Fibroblast of lung (primary cell): Measurements from ENCODE around the gene RNF224.

ENCODE experiments used
- CTCF ChIP-seq, 2 donors: IDR thresholded peaks in 1 of 2; conservative IDR thresholded peaks in 1 of 2; 1 replicate in 1 of 2; 2 replicates in 1 of 2; pipeline ENCODE4 v1.5.1; 2011 to 2012; ENCODE audit warnings: low read length in 2 of 2, control low read depth in 1 of 2, inconsistent platforms in 1 of 2, low read depth in 1 of 2, mild to moderate bottlenecking in 1 of 2
- EZH2 ChIP-seq: IDR thresholded peaks from 2 replicates; pipeline ENCODE4 v1.5.1; 2012; ENCODE audit warnings: low read length, control low read depth, mild to moderate bottlenecking; ENCODE audit errors: missing control alignments

DNA sequence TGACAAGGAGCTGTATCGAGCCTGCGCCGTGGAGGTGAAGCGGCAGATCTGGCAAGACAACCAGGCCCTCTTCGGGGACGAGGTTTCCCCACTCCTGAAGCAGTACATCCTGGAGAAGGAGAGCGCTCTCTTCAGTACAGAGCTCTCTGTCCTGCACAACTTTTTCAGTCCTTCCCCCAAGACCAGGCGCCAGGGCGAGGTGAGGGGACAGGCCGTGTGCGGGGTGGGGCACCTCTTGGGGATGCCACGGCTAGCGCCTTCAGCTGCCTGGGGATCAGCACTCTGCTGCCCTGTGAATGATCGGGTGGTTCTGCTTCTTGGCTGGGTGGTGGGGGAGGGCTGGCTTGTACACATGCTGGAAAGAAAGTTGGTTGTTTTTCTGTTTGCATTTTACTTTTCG is 29.6 kb downstream of the RNF224 start:
- TF ChIP-seq CTCF (conservative IDR thresholded peaks at IDR 0.05 in 1 of 2, IDR thresholded peaks at IDR 0.05 in 1 of 2; ENCODE audit: low read depth in 1 of 2, low read length in 2 of 2) (no peak), EZH2 (no peak)
